ENCODE data around the gene STMN3.
A peak's percentile ranks its signal among the peaks of the same experiment; 100 is the strongest.

Gene STMN3

DNA sequence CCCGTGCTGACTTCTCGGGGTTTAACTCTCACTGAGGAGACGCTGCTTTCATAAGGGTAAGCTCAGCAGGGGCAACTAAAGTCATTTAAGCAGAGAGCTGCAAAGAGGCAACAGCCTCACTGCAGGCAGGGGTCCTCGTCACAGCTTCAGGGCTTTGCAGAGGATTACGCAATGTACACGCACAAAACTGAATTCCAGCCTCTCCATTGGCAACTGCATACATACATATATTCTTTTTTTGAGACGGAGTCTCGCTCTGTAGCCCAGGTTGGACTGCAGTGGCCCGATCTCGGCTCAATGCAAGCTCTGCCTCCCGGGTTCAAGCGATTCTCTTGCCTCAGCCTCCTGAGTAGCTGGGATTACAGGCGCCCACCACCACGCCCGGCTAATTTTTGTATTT, 28.7 kb downstream of the STMN3 start:
- Histone ChIP-seq H3K27me3 (ENCODE audit: insufficient read depth, poor library complexity, severe bottlenecking) (no peaks in the 10 kb centered on the region), H3K4me1 (ENCODE audit: insufficient read depth, poor library complexity, severe bottlenecking) (peaks cover 6% of the 10 kb centered on the region), H3K4me3 (ENCODE audit: severe bottlenecking) (no peak overlapping the region), H3K36me3 (ENCODE audit: low read depth) (peaks cover 21% of the 10 kb centered on the region), H3K9me3 (ENCODE audit: severe bottlenecking) (no peaks in the 10 kb centered on the region), H3K27ac (ENCODE audit: poor library complexity, severe bottlenecking) (no peak overlapping the region)
- DNase-seq (ENCODE audit: low spot score) = peak; percentile 49
- TF ChIP-seq, protein P1, sequence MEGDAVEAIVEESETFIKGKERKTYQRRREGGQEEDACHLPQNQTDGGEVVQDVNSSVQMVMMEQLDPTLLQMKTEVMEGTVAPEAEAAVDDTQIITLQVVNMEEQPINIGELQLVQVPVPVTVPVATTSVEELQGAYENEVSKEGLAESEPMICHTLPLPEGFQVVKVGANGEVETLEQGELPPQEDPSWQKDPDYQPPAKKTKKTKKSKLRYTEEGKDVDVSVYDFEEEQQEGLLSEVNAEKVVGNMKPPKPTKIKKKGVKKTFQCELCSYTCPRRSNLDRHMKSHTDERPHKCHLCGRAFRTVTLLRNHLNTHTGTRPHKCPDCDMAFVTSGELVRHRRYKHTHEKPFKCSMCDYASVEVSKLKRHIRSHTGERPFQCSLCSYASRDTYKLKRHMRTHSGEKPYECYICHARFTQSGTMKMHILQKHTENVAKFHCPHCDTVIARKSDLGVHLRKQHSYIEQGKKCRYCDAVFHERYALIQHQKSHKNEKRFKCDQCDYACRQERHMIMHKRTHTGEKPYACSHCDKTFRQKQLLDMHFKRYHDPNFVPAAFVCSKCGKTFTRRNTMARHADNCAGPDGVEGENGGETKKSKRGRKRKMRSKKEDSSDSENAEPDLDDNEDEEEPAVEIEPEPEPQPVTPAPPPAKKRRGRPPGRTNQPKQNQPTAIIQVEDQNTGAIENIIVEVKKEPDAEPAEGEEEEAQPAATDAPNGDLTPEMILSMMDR (IDR thresholded peaks at IDR 0.05; ENCODE audit: poor library complexity, severe bottlenecking) = no peak
- ATAC-seq (ENCODE audit: low read depth) = no peak

DNA sequence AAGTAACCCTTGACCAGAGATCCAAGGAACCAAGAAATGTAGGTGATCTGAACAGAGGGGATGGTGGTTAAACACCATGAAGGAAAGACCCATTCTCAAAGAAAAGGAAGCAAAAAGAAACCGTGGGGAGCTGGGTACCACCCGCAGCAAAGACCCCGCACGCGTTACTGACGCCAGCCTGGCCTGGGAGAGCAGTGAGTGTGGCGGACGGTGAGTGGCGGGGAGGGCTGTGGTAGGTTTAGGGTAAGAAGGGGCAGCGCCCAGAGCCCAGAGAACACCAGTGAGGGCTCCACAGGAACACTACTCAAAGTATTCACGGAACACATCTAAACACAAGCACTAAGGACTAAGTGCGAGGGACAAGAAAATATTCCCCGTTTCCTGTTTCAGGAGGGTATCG, 30.5 kb downstream of the STMN3 start:
- DNase-seq (ENCODE audit: low spot score) (peak; percentile 83), ATAC-seq (ENCODE audit: low read depth) (no peak)
- Histone ChIP-seq H3K9me3 (ENCODE audit: severe bottlenecking) (no peaks in the 10 kb centered on the region), H3K4me1 (ENCODE audit: insufficient read depth, poor library complexity, severe bottlenecking) (no peaks in the 10 kb centered on the region), H3K4me3 (ENCODE audit: severe bottlenecking) (no peak overlapping the region), H3K36me3 (ENCODE audit: low read depth) (peaks cover 33% of the 10 kb centered on the region), H3K27ac (ENCODE audit: poor library complexity, severe bottlenecking) (no peak overlapping the region), H3K27me3 (ENCODE audit: insufficient read depth, poor library complexity, severe bottlenecking) (no peaks in the 10 kb centered on the region)
- TF ChIP-seq, protein P1 (IDR thresholded peaks at IDR 0.05; ENCODE audit: poor library complexity, severe bottlenecking) = no peak

DNA sequence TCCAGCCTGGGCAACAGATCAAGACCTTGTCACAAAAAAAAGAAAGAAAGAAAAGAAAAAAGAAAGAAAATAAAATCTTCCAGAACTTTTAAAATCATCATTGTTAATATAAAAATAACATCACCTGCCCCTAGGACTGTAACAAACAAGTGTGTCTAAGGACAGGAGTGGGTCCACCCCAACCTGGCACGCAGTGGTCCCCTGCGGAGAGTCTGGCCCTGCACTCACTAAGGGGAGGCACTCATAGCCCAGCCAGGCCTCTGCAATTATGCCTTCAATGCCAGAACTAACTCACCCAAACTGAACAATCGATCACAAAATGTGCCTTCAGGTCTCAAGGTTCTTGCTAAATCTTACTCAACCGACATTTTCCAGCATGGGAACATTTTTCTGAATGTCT, 31.1 kb downstream of the STMN3 start:
- H3K4me1 ChIP-seq (ENCODE audit: insufficient read depth, poor library complexity, severe bottlenecking) = no peaks in the 10 kb centered on the region
- TF ChIP-seq, protein P1 (IDR thresholded peaks at IDR 0.05; ENCODE audit: poor library complexity, severe bottlenecking) = no peak
- ATAC-seq (ENCODE audit: low read depth) (no peak), DNase-seq (ENCODE audit: low spot score) (peak; percentile 69)
- peaks cover 33% of the 10 kb centered on the region for H3K36me3 ChIP-seq (ENCODE audit: low read depth)
- no peaks in the 10 kb centered on the region for H3K9me3 ChIP-seq (ENCODE audit: severe bottlenecking)
- H3K4me3 ChIP-seq (ENCODE audit: severe bottlenecking) = no peak overlapping the region
- H3K27me3 ChIP-seq (ENCODE audit: insufficient read depth, poor library complexity, severe bottlenecking) = no peaks in the 10 kb centered on the region
- no peak overlapping the region for H3K27ac ChIP-seq (ENCODE audit: poor library complexity, severe bottlenecking)

DNA sequence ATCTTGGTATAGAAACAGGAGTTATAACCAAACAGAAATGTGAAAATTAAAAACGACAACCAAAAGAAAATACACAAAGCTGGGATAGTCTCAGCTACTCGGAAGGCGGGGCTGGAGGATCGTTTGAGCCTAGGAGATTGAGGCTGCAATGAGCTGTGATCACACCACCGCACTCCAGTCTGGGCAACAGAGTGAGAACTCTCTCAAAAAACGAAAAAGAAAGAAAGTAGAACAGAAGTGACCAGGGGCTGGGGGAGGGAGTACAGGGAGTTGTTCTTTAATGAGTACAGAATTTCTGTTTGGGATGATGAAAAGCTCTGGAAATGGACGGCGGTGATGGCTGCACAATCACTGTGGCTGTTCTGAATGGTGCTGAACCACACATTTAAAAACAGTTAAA, 32.2 kb downstream of the STMN3 start:
- DNase-seq (ENCODE audit: low spot score) = peak; percentile 54
- peaks cover 38% of the 10 kb centered on the region for H3K36me3 ChIP-seq (ENCODE audit: low read depth)

DNA sequence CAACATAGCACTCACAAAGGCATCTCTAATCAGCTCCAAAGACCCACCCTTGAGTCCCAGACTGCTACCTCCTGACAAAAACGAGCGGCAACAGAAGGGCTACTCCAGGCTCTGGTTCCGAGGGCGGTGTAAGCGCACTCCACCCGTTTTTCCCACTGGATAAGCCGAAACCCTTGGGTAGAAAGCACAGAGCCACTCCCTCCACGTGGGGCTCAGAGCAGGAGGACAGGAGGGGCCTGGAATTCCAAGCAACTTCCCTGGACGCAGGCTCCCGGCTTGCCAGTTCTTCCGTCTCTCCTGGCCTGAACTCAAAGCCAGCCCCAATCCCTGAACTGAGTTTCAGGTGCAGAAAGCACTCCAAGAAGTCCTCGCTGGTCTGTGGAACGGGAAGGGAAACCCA, 33.7 kb downstream of the STMN3 start:
- TF ChIP-seq, protein P1 (IDR thresholded peaks at IDR 0.05; ENCODE audit: poor library complexity, severe bottlenecking) = no peak
- Histone ChIP-seq H3K27me3 (ENCODE audit: insufficient read depth, poor library complexity, severe bottlenecking) (no peaks in the 10 kb centered on the region), H3K36me3 (ENCODE audit: low read depth) (peaks cover 49% of the 10 kb centered on the region), H3K9me3 (ENCODE audit: severe bottlenecking) (no peaks in the 10 kb centered on the region), H3K4me3 (ENCODE audit: severe bottlenecking) (no peak overlapping the region), H3K27ac (ENCODE audit: poor library complexity, severe bottlenecking) (no peak overlapping the region), H3K4me1 (ENCODE audit: insufficient read depth, poor library complexity, severe bottlenecking) (no peaks in the 10 kb centered on the region)
- DNase-seq (ENCODE audit: low spot score) (peak; percentile 74), ATAC-seq (ENCODE audit: low read depth) (no peak)

More for the DNA sequence above, 32.2 kb downstream of the STMN3 start:
- H3K27ac ChIP-seq (ENCODE audit: poor library complexity, severe bottlenecking) = no peak overlapping the region
- H3K27me3 ChIP-seq (ENCODE audit: insufficient read depth, poor library complexity, severe bottlenecking) = no peaks in the 10 kb centered on the region
- ATAC-seq (ENCODE audit: low read depth) = no peak
- H3K4me3 ChIP-seq (ENCODE audit: severe bottlenecking) = no peak overlapping the region
- TF ChIP-seq, protein P1 (IDR thresholded peaks at IDR 0.05; ENCODE audit: poor library complexity, severe bottlenecking) = no peak
- no peaks in the 10 kb centered on the region for H3K9me3 ChIP-seq (ENCODE audit: severe bottlenecking)
- no peaks in the 10 kb centered on the region for H3K4me1 ChIP-seq (ENCODE audit: insufficient read depth, poor library complexity, severe bottlenecking)
